GM18870 (cell line): ENCODE results near the gene ACTA2.
A peak's percentile ranks its signal among the peaks of the same experiment; 100 is the strongest.

ENCODE experiments used
- ATAC-seq: cut with Tn5 transposase; IDR thresholded peaks from one replicate; pipeline ENCODE4 v1.9.1; 2021; ENCODE audit warnings: moderate library complexity; ENCODE audit not compliant: unreplicated experiment

ACTA2 gene

GRCh38 chr10:88952647-88953111 lies at the start of gene ACTA2:
Gene ACTA2, minus strand, starts transcription at chr10:88952773. Its CDS starts 3,843 bp downstream, at chr10:88948930.
- ATAC-seq, result no peak

GRCh38 chr10:89001729-89002072 lies 49.1 kb upstream of the ACTA2 start:
- ATAC-seq, result no peak

- ATAC-seq, result no peak
These were observed 48.6 kb upstream of the ACTA2 start for GRCh38 chr10:89001024-89001728.

GRCh38 chr10:88999625-89000024 lies 47.1 kb upstream of the ACTA2 start:
- ATAC-seq, result no peak

- ATAC-seq, result no peak
These were observed 44.4 kb upstream of the ACTA2 start for GRCh38 chr10:88996927-88997326.

GRCh38 chr10:88995156-88995876 lies 42.7 kb upstream of the ACTA2 start:
- ATAC-seq, result no peak

GRCh38 chr10:88994019-88994418 lies 41.4 kb upstream of the ACTA2 start:
- no peak for ATAC-seq

GRCh38 chr10:88992921-88993524 lies 40.5 kb upstream of the ACTA2 start:
- no peak for ATAC-seq

GRCh38 chr10:88991899-88992320 lies 39.3 kb upstream of the ACTA2 start:
- no peak for ATAC-seq

- ATAC-seq, result no peak
These were observed 38.8 kb upstream of the ACTA2 start for GRCh38 chr10:88991161-88991898.

GRCh38 chr10:88990384-88991160 lies 38.0 kb upstream of the ACTA2 start, which contains the start of gene FAS:
Gene FAS, plus strand, starts transcription at chr10:88990798. Its CDS starts 79 bp downstream, at chr10:88990877.
- ATAC-seq, result peak; percentile 49

GRCh38 chr10:88989824-88990383 lies 37.3 kb upstream of the ACTA2 start:
- ATAC-seq, result no peak

GRCh38 chr10:88989423-88989822 lies 36.9 kb upstream of the ACTA2 start:
- ATAC-seq, result no peak

- no peak for ATAC-seq
These were observed 35.3 kb upstream of the ACTA2 start for GRCh38 chr10:88987840-88988239.

GRCh38 chr10:88987243-88987725 lies 34.7 kb upstream of the ACTA2 start:
- ATAC-seq, result no peak

GRCh38 chr10:88986549-88987242 lies 34.1 kb upstream of the ACTA2 start:
- ATAC-seq, result no peak

- no peak for ATAC-seq
These were observed 32.0 kb upstream of the ACTA2 start for GRCh38 chr10:88984525-88984924.

GRCh38 chr10:88983939-88984338 lies 31.4 kb upstream of the ACTA2 start:
- ATAC-seq, result no peak

- ATAC-seq, result no peak
These were observed 30.6 kb upstream of the ACTA2 start for GRCh38 chr10:88983206-88983605.
